IMR-90 (cell line): Measurements from ENCODE around the gene SSBP3. TPM values are rescaled to one million over a fixed set of nuclear protein-coding genes. Genes with fewer than 3 reads are reported as not detected.

Source experiments
- ATAC-seq: fragments of 200-7000 bp; cut with Tn5 transposase; 2 replicates; pipeline ENCODE4 v1.9.1; 2020; ENCODE audit warnings: low read depth, mild to moderate bottlenecking, moderate library complexity
- BruUV-seq: library from RNA; stranded (reverse); fragments of 400-500 nt; replicated peaks from 2 replicates; lab custom pipeline; 2021; lab: Mats Ljungman, UMichigan
- CTCF ChIA-PET: fragments of 300-600 bp; formaldehyde crosslinking; extraction: SDS; loops from one replicate; lab custom pipeline; 2021; ENCODE audit warnings: antibody characterized with exemption; lab: Yijun Ruan, JAX
- POLR2A ChIA-PET: fragments of 300-600 bp; sonication (Branson Sonifier 250); formaldehyde crosslinking; loops from one replicate; lab custom pipeline; 2022; ENCODE audit warnings: antibody characterized with exemption; ENCODE audit not compliant: unreplicated experiment; lab: Charles Lee
- DNase-seq: peaks from one replicate; pipeline ENCODE4 v3.0.0; 2013
- H2AFZ ChIP-seq: replicated peaks from 2 replicates; pipeline ENCODE3; 2013; ENCODE audit warnings: low read length, mild to moderate bottlenecking; ENCODE audit not compliant: poor library complexity
- H2AK5ac ChIP-seq: 2 replicates; pipeline ENCODE4 v1.6.1; 2013; ENCODE audit warnings: low read depth, low read length, inconsistent platforms
- H2AK9ac ChIP-seq: replicated peaks from 2 replicates; pipeline ENCODE3; 2013; ENCODE audit warnings: mild to moderate bottlenecking, low read depth, low read length, moderate library complexity; ENCODE audit not compliant: poor library complexity
- H2BK120ac ChIP-seq: 2 replicates; pipeline ENCODE4 v1.6.1; 2013; ENCODE audit warnings: low read depth, low read length, inconsistent platforms
- H2BK15ac ChIP-seq: 3 replicates; pipeline ENCODE4 v1.6.1; 2013; ENCODE audit warnings: low read depth, low read length, inconsistent platforms
- H2BK20ac ChIP-seq: 2 replicates; pipeline ENCODE4 v1.6.1; 2013; ENCODE audit warnings: low read depth, mild to moderate bottlenecking, inconsistent platforms, low read length, moderate library complexity
- H2BK5ac ChIP-seq: 2 replicates; pipeline ENCODE4 v1.6.1; 2013; ENCODE audit warnings: mild to moderate bottlenecking, low read depth, low read length, inconsistent platforms; ENCODE audit not compliant: poor library complexity, severe bottlenecking
- H3K14ac ChIP-seq: replicated peaks from 2 replicates; pipeline ENCODE4 v1.6.1; 2013; ENCODE audit warnings: low read depth, low read length, inconsistent platforms
- H3K18ac ChIP-seq: 2 replicates; pipeline ENCODE4 v1.6.1; 2013; ENCODE audit warnings: low read depth, low read length, control low read depth
- H3K23ac ChIP-seq: 2 replicates; pipeline ENCODE4 v1.6.1; 2013; ENCODE audit warnings: low read depth, low read length, inconsistent platforms
- H3K27ac ChIP-seq: 2 replicates; pipeline ENCODE4 v1.5.1; 2013; ENCODE audit warnings: mild to moderate bottlenecking, control low read depth, low read length; ENCODE audit not compliant: insufficient read depth
- H3K27me3 ChIP-seq: 2 replicates; pipeline ENCODE4 v1.6.1; 2013; ENCODE audit warnings: low read length; ENCODE audit not compliant: control insufficient read depth, insufficient read depth
- H3K36me3 ChIP-seq: 2 replicates; pipeline ENCODE4 v1.6.1; 2013; ENCODE audit warnings: low read length, mixed read lengths; ENCODE audit not compliant: control insufficient read depth, insufficient read depth
- H3K4ac ChIP-seq: 2 replicates; pipeline ENCODE4 v1.6.1; 2013; ENCODE audit warnings: low read depth, low read length, inconsistent platforms
- H3K4me1 ChIP-seq: 2 replicates; pipeline ENCODE4 v1.6.1; 2013; ENCODE audit warnings: low read length, mixed read lengths; ENCODE audit not compliant: control insufficient read depth, insufficient read depth
- H3K4me2 ChIP-seq: 2 replicates; pipeline ENCODE4 v1.6.1; 2013; ENCODE audit warnings: low read depth, mild to moderate bottlenecking, control low read depth, low read length, moderate library complexity
- H3K4me3 ChIP-seq: 2 replicates; pipeline ENCODE4 v1.5.1; 2013; ENCODE audit warnings: low read depth, mild to moderate bottlenecking, control low read depth, low read length, moderate library complexity; ENCODE audit not compliant: insufficient read depth
- H3K56ac ChIP-seq: 2 replicates; pipeline ENCODE4 v1.6.1; 2013; ENCODE audit warnings: low read length, inconsistent platforms; ENCODE audit not compliant: insufficient read depth; ENCODE audit errors: extremely low read depth
- H3K79me1 ChIP-seq, 2 experiments: 2 replicates each; pipeline ENCODE4 v1.6.1; 2013; ENCODE audit warnings: low read length in 2 of 2, inconsistent platforms in 1 of 2, low read depth in 1 of 2
- H3K9ac ChIP-seq: 2 replicates; pipeline ENCODE4 v1.6.1; 2013; ENCODE audit warnings: low read depth, low read length, control low read depth
- H3K9me1 ChIP-seq: 2 replicates; pipeline ENCODE4 v1.6.1; 2013; ENCODE audit warnings: low read length, inconsistent platforms; ENCODE audit not compliant: insufficient read depth
- H3K9me3 ChIP-seq: 2 replicates; pipeline ENCODE4 v1.6.1; 2013; ENCODE audit warnings: low read length; ENCODE audit not compliant: control insufficient read depth, insufficient read depth
- H4K20me1 ChIP-seq: 2 replicates; pipeline ENCODE4 v1.6.1; 2013; ENCODE audit warnings: low read length, inconsistent platforms; ENCODE audit not compliant: insufficient read depth
- H4K5ac ChIP-seq: 2 replicates; pipeline ENCODE4 v1.6.1; 2013; ENCODE audit warnings: mild to moderate bottlenecking, low read depth, low read length, control low read depth
- H4K8ac ChIP-seq, 2 experiments: 2 replicates each; pipeline ENCODE4 v1.6.1; 2013; ENCODE audit warnings: low read depth in 2 of 2, low read length in 2 of 2, control low read depth in 1 of 2, inconsistent platforms in 1 of 2
- H4K91ac ChIP-seq: 2 replicates; pipeline ENCODE4 v1.6.1; 2013; ENCODE audit warnings: low read depth, low read length, inconsistent platforms; ENCODE audit not compliant: insufficient read depth
- BHLHE40 ChIP-seq: fragments of 150-350 bp; IDR thresholded peaks from 2 replicates; pipeline ENCODE4 v1.6.1; 2016; ENCODE audit warnings: mild to moderate bottlenecking, low read depth, low read length
- CEBPB ChIP-seq: IDR thresholded peaks from 2 replicates; pipeline ENCODE4 v1.6.1; 2012; ENCODE audit warnings: low read depth, low read length, improper control_type of control experiment
- CHD1 ChIP-seq: IDR thresholded peaks from 2 replicates; pipeline ENCODE4 v1.6.1; 2012; ENCODE audit warnings: low read depth, low read length, improper control_type of control experiment
- FOS ChIP-seq: fragments of 150-350 bp; IDR thresholded peaks from 2 replicates; pipeline ENCODE4 v1.6.1; 2016; ENCODE audit warnings: low read depth, low read length
- MAFK ChIP-seq: IDR thresholded peaks from 2 replicates; pipeline ENCODE4 v1.6.1; 2012; ENCODE audit warnings: low read depth, low read length, improper control_type of control experiment
- MAZ ChIP-seq: IDR thresholded peaks from 2 replicates; pipeline ENCODE4 v1.6.1; 2012; ENCODE audit warnings: low read depth, mild to moderate bottlenecking, low read length, improper control_type of control experiment, moderate library complexity, borderline replicate concordance
- MXI1 ChIP-seq: IDR thresholded peaks from 2 replicates; pipeline ENCODE4 v1.6.1; 2012; ENCODE audit warnings: low read depth, mild to moderate bottlenecking, low read length, moderate library complexity, borderline replicate concordance
- NFE2L2 ChIP-seq: fragments of 150-350 bp; IDR thresholded peaks from 2 replicates; pipeline ENCODE4 v1.6.1; 2016; ENCODE audit warnings: low read depth, mild to moderate bottlenecking, low read length
- POLR2A ChIP-seq: IDR thresholded peaks from 2 replicates; pipeline ENCODE4 v1.6.1; 2012; ENCODE audit warnings: mild to moderate bottlenecking, low read depth, low read length
- RAD21 ChIP-seq: IDR thresholded peaks from 2 replicates; pipeline ENCODE4 v1.6.1; 2012; ENCODE audit warnings: low read length, improper control_type of control experiment
- RCOR1 ChIP-seq: IDR thresholded peaks from 2 replicates; pipeline ENCODE4 v1.6.1; 2012; ENCODE audit warnings: mild to moderate bottlenecking, low read length, improper control_type of control experiment; ENCODE audit not compliant: insufficient replicate concordance
- RFX5 ChIP-seq: IDR thresholded peaks from 2 replicates; pipeline ENCODE4 v1.8.0; 2012; ENCODE audit warnings: low read depth, mild to moderate bottlenecking, low read length, moderate library complexity
- SMC3 ChIP-seq: fragments of 150-350 bp; IDR thresholded peaks from 2 replicates; pipeline ENCODE4 v1.6.1; 2016; ENCODE audit warnings: low read depth, mild to moderate bottlenecking, antibody characterized with exemption, low read length, moderate library complexity
- WGBS, 2 experiments: methylation state at CpG; one replicate each; pipeline versions ENCODE4 v1.1.5 to v1.1.7; 2013; ENCODE audit warnings: missing lambda C conversion rate in 2 of 2; ENCODE audit not compliant: insufficient read length in 1 of 2; ENCODE audit errors: extremely low coverage in 2 of 2; 5-methylcytosine and 5-hydroxymethylcytosine counted together
- dilution Hi-C: fragments of 300-500 bp; cut with HindIII; formaldehyde crosslinking; loops from one replicate; pipeline ENCODE4 v1.14.3; 2018; ENCODE audit warnings: low sequenced_read_pairs; ENCODE audit not compliant: unreplicated experiment
- in situ Hi-C: fragments of 300-500 bp; cut with MboI; formaldehyde crosslinking; loops from 3 replicates; pipeline ENCODE4 v1.14.3; 2019; ENCODE audit warnings: low sequenced_read_pairs, inconsistent platforms, mixed read lengths
- intact Hi-C: fragments of 100-400 bp; cut with micrococcal nuclease; formaldehyde crosslinking; loops from 2 replicates; pipeline ENCODE4 v1.10.0; 2022
- polyA plus RNA-seq, 3 experiments: library from polyadenylated mRNA; depleted of rRNA; stranded (reverse); fragments of >200 nt; gene quantifications; 2 replicates each; pipeline ENCODE4 v1.2.3, GENCODE V29; 2012; ENCODE audit warnings: low replicate concordance in 1 of 3
- total RNA-seq: library from RNA; depleted of rRNA; stranded (reverse); fragments of >200 nt; gene quantifications from 2 replicates; pipeline ENCODE4 v1.2.3, GENCODE V29; 2012
- TF ChIP-seq, protein P1 (sequence below): conservative IDR thresholded peaks from 2 replicates; pipeline ENCODE4 v1.5.1; 2012; ENCODE audit warnings: mild to moderate bottlenecking, low read depth, low read length, improper control_type of control experiment
- TF ChIP-seq, protein P2 (sequence below): fragments of 150-350 bp; IDR thresholded peaks from 2 replicates; pipeline ENCODE4 v1.6.1; 2016; ENCODE audit warnings: low read depth, mild to moderate bottlenecking, low read length, moderate library complexity, borderline replicate concordance
- TF ChIP-seq, protein P3 (sequence below): fragments of 150-350 bp; IDR thresholded peaks from 2 replicates; pipeline ENCODE4 v1.6.1; 2017; ENCODE audit warnings: mild to moderate bottlenecking, antibody characterized with exemption, low read length, low read depth

Gene SSBP3
- total and polyA plus RNA-seq, 2 of the 4 experiments (the other 2 are of a cell fraction), result 10.9 to 39.6 TPM

DNA sequence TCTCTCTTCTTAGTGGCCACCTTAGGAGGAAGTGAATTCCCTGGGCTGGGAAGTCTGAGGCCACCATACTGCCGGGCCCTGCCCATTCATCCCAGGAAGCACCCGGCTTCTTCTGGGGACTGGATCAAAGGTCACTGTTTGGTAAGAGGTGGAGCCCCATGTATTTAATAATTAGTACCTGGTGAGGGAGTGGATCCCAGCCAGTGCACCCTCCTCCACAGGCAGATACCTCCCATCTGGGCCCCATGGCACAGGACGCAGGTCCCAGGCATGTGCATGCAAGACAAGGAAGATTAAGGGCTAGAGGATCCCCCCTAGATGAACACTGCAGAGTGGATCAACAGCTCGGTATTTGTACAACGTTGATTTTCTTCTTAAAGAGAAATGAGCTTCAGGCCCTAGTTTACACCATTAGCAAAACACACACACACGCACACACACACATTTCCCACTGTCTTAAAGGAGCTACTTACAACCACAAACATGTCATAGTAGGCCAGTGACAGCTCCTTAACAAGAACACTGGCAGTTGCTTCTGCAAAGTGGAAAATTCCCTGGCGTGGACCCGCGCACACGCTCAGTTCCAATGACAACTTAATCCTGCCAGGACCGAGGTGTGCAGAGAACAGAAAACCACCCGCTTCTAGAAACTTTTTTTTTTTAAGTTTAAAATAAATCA lies 115.5 kb downstream of the SSBP3 start:
- Histone ChIP-seq H2AK5ac (no peak overlapping the region), H4K20me1 (peaks cover 60% of the 10 kb centered on the region), H2BK20ac (no peak overlapping the region), H2BK5ac (no peak overlapping the region), H3K18ac (no peak overlapping the region), H3K4me1 (peaks cover 39% of the 10 kb centered on the region), H2BK120ac (no peak overlapping the region), H3K4me3 (no peak overlapping the region), H4K91ac (no peak overlapping the region), H2AFZ (no peak overlapping the region), H3K4me2 (no peak overlapping the region), H3K14ac (no peak overlapping the region), H3K79me1 (peaks cover 36 to 86% of the 10 kb centered on the region in 2 experiments), H3K23ac (no peak overlapping the region), H2AK9ac (no peak overlapping the region), H3K9me1 (peaks cover 43% of the 10 kb centered on the region), H3K27ac (no peak overlapping the region), H2BK15ac (no peak overlapping the region), H3K9me3 (no peaks in the 10 kb centered on the region), H3K27me3 (no peaks in the 10 kb centered on the region), H3K56ac (no peak overlapping the region), H4K8ac (no peak overlapping the region), H4K5ac (no peak overlapping the region), H3K36me3 (no peaks in the 10 kb centered on the region), H3K9ac (no peak overlapping the region), H3K4ac (no peak overlapping the region)
- CTCF ChIA-PET, result interaction anchor here (1.0 kb wide), 1 partner anchor 44 kb away, joined by 3 read pairs; no protein-coding TSS in a partner anchor
- ATAC-seq, result no peak
- DNase-seq, result peak; percentile 59
- no CpG with 5 or more reads among the region's 12 CpGs for WGBS, 2 experiments
- TF ChIP-seq FOS (no peak), NFE2L2 (no peak), POLR2A (no peak), RFX5 (no peak), CEBPB (no peak), MAFK (no peak), SMC3 (no peak), MXI1 (no peak), RCOR1 (no peak), CHD1 (no peak), MAZ (no peak), BHLHE40 (no peak), RAD21 (no peak)
- TF ChIP-seq, protein P1, sequence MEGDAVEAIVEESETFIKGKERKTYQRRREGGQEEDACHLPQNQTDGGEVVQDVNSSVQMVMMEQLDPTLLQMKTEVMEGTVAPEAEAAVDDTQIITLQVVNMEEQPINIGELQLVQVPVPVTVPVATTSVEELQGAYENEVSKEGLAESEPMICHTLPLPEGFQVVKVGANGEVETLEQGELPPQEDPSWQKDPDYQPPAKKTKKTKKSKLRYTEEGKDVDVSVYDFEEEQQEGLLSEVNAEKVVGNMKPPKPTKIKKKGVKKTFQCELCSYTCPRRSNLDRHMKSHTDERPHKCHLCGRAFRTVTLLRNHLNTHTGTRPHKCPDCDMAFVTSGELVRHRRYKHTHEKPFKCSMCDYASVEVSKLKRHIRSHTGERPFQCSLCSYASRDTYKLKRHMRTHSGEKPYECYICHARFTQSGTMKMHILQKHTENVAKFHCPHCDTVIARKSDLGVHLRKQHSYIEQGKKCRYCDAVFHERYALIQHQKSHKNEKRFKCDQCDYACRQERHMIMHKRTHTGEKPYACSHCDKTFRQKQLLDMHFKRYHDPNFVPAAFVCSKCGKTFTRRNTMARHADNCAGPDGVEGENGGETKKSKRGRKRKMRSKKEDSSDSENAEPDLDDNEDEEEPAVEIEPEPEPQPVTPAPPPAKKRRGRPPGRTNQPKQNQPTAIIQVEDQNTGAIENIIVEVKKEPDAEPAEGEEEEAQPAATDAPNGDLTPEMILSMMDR, result no peak
- TF ChIP-seq, protein P2, sequence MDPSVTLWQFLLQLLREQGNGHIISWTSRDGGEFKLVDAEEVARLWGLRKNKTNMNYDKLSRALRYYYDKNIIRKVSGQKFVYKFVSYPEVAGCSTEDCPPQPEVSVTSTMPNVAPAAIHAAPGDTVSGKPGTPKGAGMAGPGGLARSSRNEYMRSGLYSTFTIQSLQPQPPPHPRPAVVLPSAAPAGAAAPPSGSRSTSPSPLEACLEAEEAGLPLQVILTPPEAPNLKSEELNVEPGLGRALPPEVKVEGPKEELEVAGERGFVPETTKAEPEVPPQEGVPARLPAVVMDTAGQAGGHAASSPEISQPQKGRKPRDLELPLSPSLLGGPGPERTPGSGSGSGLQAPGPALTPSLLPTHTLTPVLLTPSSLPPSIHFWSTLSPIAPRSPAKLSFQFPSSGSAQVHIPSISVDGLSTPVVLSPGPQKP, result no peak
- TF ChIP-seq, protein P3, sequence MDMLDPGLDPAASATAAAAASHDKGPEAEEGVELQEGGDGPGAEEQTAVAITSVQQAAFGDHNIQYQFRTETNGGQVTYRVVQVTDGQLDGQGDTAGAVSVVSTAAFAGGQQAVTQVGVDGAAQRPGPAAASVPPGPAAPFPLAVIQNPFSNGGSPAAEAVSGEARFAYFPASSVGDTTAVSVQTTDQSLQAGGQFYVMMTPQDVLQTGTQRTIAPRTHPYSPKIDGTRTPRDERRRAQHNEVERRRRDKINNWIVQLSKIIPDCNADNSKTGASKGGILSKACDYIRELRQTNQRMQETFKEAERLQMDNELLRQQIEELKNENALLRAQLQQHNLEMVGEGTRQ, result no peak
- intact Hi-C loops, result no loop called here
- in situ Hi-C loops, result no loop called here
- BruUV-seq, result no TSS peak
- POLR2A ChIA-PET, result no interaction called here
- dilution Hi-C loops, result no loop called here
